Calu3 (cell line): ENCODE measurements around the gene IGIP. TPM values are rescaled to one million over a fixed set of nuclear protein-coding genes. Genes with fewer than 3 reads are reported as not detected.

ENCODE experiments used
- BruUV-seq: library from RNA; stranded (reverse); fragments of 400-500 nt; replicated peaks from 2 replicates; lab custom pipeline; 2021; lab: Mats Ljungman, UMichigan
- CTCF ChIA-PET: fragments of 300-600 bp; sonication (Branson Sonifier 250); formaldehyde crosslinking; loops from one replicate; lab custom pipeline; 2022; ENCODE audit warnings: antibody characterized with exemption; lab: Charles Lee
- DNase-seq: peaks from one replicate; pipeline ENCODE4 v3.0.0; 2022
- H3K27ac Mint-ChIP-seq: one replicate; pipeline ENCODE4 v1.8.0; 2022; ENCODE audit warnings: mixed read lengths; ENCODE audit not compliant: unreplicated experiment
- H3K27me3 Mint-ChIP-seq: one replicate; pipeline ENCODE4 v1.8.0; 2022; ENCODE audit warnings: mixed read lengths; ENCODE audit not compliant: unreplicated experiment
- H3K36me3 Mint-ChIP-seq: one replicate; pipeline ENCODE4 v1.8.0; 2022; ENCODE audit warnings: mild to moderate bottlenecking, moderate library complexity, mixed read lengths; ENCODE audit not compliant: insufficient read depth, unreplicated experiment
- H3K4me1 Mint-ChIP-seq: one replicate; pipeline ENCODE4 v1.8.0; 2022; ENCODE audit warnings: mild to moderate bottlenecking, low read depth, mixed read lengths; ENCODE audit not compliant: unreplicated experiment
- H3K4me3 Mint-ChIP-seq: one replicate; pipeline ENCODE4 v1.8.0; 2022; ENCODE audit warnings: mild to moderate bottlenecking, low read depth, moderate library complexity, mixed read lengths; ENCODE audit not compliant: unreplicated experiment
- H3K9me3 Mint-ChIP-seq: one replicate; pipeline ENCODE4 v1.8.0; 2022; ENCODE audit warnings: low read depth, mixed read lengths; ENCODE audit not compliant: unreplicated experiment
- intact Hi-C: fragments of 100-400 bp; cut with micrococcal nuclease; formaldehyde crosslinking; loops from one replicate; pipeline ENCODE4 v1.10.0; 2022; ENCODE audit not compliant: unreplicated experiment
- total RNA-seq: library from RNA; stranded (reverse); gene quantifications from 2 replicates; pipeline ENCODE4 v1.2.3, GENCODE V29; 2022
- TF ChIP-seq, protein P1 (sequence below): fragments of 200-600 bp; IDR thresholded peaks from one replicate; pipeline ENCODE4 v1.8.0; 2022; ENCODE audit warnings: antibody characterized with exemption; ENCODE audit not compliant: unreplicated experiment

Gene IGIP
- total RNA-seq, 1 experiment from 2014 or later, result 6.2 TPM

DNA sequence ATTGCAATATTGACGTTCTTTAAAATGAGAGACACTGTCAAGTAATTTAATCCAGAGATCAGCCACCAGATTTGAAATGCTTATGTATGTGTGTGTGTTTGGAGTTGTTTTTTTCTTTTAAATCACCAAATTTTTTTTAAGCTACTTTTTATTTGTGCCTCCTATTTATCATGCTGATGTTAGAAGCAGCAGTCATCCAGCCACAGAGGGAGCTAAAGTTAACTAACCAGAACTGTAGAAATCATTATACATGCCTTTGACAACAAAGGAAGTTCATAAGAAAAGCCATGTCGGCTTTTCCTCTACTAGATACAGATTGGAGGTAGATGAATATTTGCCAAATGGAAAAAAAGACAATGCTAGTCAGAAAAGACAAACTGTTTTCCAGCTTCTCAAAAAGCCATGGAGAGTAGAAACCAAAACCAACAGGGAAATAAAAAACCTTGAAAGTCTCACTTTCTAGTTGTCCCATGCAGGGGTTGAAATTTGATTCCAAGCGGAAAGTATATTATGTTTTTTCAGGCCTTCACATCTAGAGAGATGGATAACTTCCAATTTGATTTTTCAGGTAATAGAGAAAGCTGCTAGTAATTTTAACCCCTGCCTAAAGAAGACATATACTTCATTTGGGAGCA lies 7.3 kb upstream of the IGIP start:
- TF ChIP-seq, protein P1, sequence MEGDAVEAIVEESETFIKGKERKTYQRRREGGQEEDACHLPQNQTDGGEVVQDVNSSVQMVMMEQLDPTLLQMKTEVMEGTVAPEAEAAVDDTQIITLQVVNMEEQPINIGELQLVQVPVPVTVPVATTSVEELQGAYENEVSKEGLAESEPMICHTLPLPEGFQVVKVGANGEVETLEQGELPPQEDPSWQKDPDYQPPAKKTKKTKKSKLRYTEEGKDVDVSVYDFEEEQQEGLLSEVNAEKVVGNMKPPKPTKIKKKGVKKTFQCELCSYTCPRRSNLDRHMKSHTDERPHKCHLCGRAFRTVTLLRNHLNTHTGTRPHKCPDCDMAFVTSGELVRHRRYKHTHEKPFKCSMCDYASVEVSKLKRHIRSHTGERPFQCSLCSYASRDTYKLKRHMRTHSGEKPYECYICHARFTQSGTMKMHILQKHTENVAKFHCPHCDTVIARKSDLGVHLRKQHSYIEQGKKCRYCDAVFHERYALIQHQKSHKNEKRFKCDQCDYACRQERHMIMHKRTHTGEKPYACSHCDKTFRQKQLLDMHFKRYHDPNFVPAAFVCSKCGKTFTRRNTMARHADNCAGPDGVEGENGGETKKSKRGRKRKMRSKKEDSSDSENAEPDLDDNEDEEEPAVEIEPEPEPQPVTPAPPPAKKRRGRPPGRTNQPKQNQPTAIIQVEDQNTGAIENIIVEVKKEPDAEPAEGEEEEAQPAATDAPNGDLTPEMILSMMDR, result no peak
- no peak overlapping the region for H3K27ac Mint-ChIP-seq
- H3K9me3 Mint-ChIP-seq, result no peaks in the 10 kb centered on the region
- peaks cover 18% of the 10 kb centered on the region for H3K36me3 Mint-ChIP-seq
- no TSS peak for BruUV-seq
- H3K4me1 Mint-ChIP-seq, result peaks cover 42% of the 10 kb centered on the region
- intact Hi-C loops, result no loop called here
- no peak for DNase-seq
- peak overlapping the region; percentile 26 for H3K4me3 Mint-ChIP-seq
- CTCF ChIA-PET, result interaction anchor here (0.6 to 1.3 kb wide), 9 partner anchors 8 to 160 kb away, joined by 3 to 6 read pairs (median 3); no protein-coding TSS in a partner anchor
- H3K27me3 Mint-ChIP-seq, result peaks cover 3% of the 10 kb centered on the region

DNA sequence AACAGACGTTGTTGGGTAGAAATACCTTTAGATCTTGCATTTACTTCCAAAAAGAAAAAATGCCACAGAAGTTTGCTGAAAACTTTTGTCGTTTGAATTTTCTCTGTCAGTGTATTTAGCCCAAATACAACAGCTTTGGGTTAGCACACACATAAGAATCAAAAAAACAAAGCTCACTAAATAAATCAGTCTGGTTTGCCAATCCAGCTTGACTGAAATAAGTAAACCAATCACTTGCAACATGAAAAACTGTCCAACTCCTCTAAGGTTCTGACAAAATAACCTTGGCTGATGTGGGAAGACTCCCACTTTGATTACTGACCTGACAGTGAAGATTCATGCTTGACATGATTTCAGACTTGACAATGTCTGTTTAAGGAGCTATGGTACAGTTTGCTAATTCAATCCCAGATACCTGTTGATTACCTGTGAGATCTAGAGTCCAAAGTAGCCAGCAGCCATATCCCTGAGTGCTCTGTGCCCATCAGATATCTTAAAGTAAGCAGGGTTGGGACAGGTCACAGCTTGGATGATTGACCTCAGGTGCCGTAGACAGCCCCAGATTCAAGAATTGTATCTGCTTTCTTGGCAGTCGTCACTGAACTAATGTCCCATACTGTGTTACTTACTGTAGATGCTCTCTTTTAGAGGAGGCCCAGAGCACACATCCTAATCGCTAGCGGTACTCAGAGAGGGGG lies 727 bp downstream of the IGIP start:
- Mint-ChIP-seq H3K4me1 (peaks cover 14% of the 10 kb centered on the region), H3K4me3 (no peak overlapping the region), H3K36me3 (no peaks in the 10 kb centered on the region), H3K9me3 (no peaks in the 10 kb centered on the region), H3K27ac (no peak overlapping the region), H3K27me3 (no peaks in the 10 kb centered on the region)
- BruUV-seq, result no TSS peak
- no peak for DNase-seq
- TF ChIP-seq, protein P1, result no peak
- intact Hi-C loops, result no loop called here
- CTCF ChIA-PET, result interaction anchor here (0.9 to 1.3 kb wide), 2 partner anchors 8 to 12 kb away, joined by 3 to 4 read pairs; partner anchors contain the start of gene PURA

- Mint-ChIP-seq H3K9me3 (no peaks in the 10 kb centered on the region), H3K36me3 (no peaks in the 10 kb centered on the region), H3K4me3 (no peak overlapping the region), H3K27me3 (no peaks in the 10 kb centered on the region), H3K4me1 (peaks cover 21% of the 10 kb centered on the region), H3K27ac (no peak overlapping the region)
- DNase-seq, result no peak
- TF ChIP-seq, protein P1, result no peak
- no TSS peak for BruUV-seq
- intact Hi-C loops, result no loop called here
- CTCF ChIA-PET, result no interaction called here
Measured at GRCh38 chr5:140128376-140128775, 2.6 kb downstream of the IGIP start.

GRCh38 chr5:140130949-140131733 lies 5.4 kb downstream of the IGIP start:
- Mint-ChIP-seq H3K36me3 (no peaks in the 10 kb centered on the region), H3K27ac (no peak overlapping the region), H3K9me3 (no peaks in the 10 kb centered on the region), H3K4me1 (peaks cover 11% of the 10 kb centered on the region), H3K27me3 (no peaks in the 10 kb centered on the region), H3K4me3 (no peak overlapping the region)
- CTCF ChIA-PET, result interaction anchor here (0.6 to 1.4 kb wide), 3 partner anchors 13 to 271 kb away, joined by 4 to 11 read pairs (median 5); no protein-coding TSS in a partner anchor
- no TSS peak for BruUV-seq
- TF ChIP-seq, protein P1, result no peak
- intact Hi-C loops, result no loop called here
- DNase-seq, result no peak
